T-helper 17 cell (primary cell): Measurements from ENCODE around the gene EXOC3L2. TPM values are rescaled to one million over a fixed set of nuclear protein-coding genes. Genes with fewer than 3 reads are reported as not detected.

Experiments
- ATAC-seq: fragments of 150-1000 bp; cut with Tn5 transposase; 2 replicates; pipeline ENCODE4 v1.10.0; 2021; ENCODE audit warnings: mild to moderate bottlenecking, moderate library complexity
- DNase-seq, 3 donors: peaks; one replicate each; pipeline versions ENCODE4 v3.0.0 to v3.0.0-alpha.2; 2020 to 2021
- H3K9me3 ChIP-seq: one replicate; pipeline ENCODE4 v1.7.0; 2013; ENCODE audit warnings: low read length, mild to moderate bottlenecking; ENCODE audit not compliant: control insufficient read depth, poor library complexity, severe bottlenecking
- H3K27ac Mint-ChIP-seq: one replicate; pipeline ENCODE4 v1.8.0; 2022; ENCODE audit warnings: mild to moderate bottlenecking, moderate library complexity, mixed read lengths
- H3K27me3 Mint-ChIP-seq: one replicate; pipeline ENCODE4 v1.8.0; 2022; ENCODE audit warnings: mixed read lengths
- H3K36me3 Mint-ChIP-seq: one replicate; pipeline ENCODE4 v1.8.0; 2022; ENCODE audit warnings: low read depth, mixed read lengths
- H3K4me1 Mint-ChIP-seq: one replicate; pipeline ENCODE4 v1.8.0; 2022; ENCODE audit warnings: mild to moderate bottlenecking, mixed read lengths
- H3K4me3 Mint-ChIP-seq: one replicate; pipeline ENCODE4 v1.8.0; 2022; ENCODE audit warnings: mild to moderate bottlenecking, moderate library complexity, mixed read lengths
- total RNA-seq, 4 donors: library from RNA in 2 of 4; stranded (reverse) in 2 of 4; gene quantifications; one replicate each; pipeline ENCODE4 v1.2.3 and lab custom pipeline; 2022 to 2026

Gene EXOC3L2
- total RNA-seq, 2 donors from 2014 or later, result 1.1 TPM; not detected in 1

DNA sequence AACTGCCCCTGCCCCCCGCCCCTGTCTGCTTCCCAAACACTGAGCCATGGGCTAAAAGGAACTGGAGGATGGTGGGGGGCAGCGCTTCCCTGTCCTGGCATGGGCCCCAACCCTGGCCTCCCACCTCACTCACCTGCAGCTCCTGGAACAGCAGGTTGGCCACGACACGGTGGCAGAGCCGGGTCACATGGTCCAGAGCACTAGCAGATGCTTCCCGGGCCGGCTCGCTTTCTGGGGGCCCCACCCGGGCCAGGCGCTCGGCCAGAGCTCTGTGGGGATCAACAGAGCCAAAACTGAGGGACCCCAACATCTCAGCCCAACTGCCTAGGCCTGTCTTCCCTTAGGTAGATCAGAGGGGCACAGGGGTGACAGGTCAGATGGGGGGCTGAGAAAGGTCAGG is 20.6 kb downstream of the EXOC3L2 start:
- H3K9me3 ChIP-seq, result no peaks in the 10 kb centered on the region
- no peak for ATAC-seq
- no peak for DNase-seq
- Mint-ChIP-seq H3K27me3 (peaks cover 43% of the 10 kb centered on the region), H3K4me1 (peaks cover 3% of the 10 kb centered on the region), H3K4me3 (no peak overlapping the region), H3K27ac (no peak overlapping the region), H3K36me3 (peaks cover 3% of the 10 kb centered on the region)

DNA sequence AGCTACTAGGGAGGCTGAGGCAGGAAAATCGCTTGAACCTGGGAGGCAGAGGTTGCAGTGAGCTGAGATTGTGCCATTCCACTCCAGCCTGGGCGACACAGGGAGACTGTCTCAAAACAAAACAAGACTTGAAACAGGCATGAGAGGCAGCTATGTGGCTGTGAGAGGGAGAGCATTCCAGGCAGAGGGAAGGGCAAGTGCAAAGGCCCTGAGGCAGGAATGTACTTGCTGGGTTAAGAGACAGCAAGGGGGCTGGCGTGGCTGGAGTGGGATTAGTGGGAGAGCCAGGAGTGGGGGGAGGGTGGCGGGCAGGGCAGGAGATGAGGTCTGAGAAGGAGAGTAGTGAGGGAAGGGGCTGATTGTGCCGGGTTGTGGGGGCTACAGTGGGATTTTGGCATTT is 21.3 kb downstream of the EXOC3L2 start:
- DNase-seq (no peak), ATAC-seq (no peak)
- Mint-ChIP-seq H3K27ac (no peak overlapping the region), H3K4me3 (no peak overlapping the region), H3K27me3 (peaks cover 45% of the 10 kb centered on the region), H3K36me3 (peaks cover 3% of the 10 kb centered on the region), H3K4me1 (peaks cover 3% of the 10 kb centered on the region)
- no peaks in the 10 kb centered on the region for H3K9me3 ChIP-seq

DNA sequence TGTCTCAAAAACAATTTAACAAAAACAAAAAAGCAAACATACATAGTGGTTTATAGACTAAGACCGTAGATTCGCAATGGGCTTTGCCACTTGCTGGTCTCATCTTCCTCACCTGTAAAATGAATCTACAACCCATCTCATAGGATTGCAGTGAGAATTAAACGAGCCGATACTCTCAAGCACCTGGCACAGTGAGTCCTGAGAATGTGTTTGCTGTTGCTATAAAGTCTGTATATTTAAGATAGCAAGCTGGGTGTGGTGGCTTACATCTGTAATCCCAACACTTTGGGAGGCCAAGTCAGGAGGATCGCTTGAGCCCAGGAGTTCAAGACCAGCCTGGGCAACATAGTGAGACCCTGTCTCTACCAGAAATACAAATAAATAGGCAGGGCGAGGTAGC is 22.5 kb downstream of the EXOC3L2 start:
- Mint-ChIP-seq H3K36me3 (peaks cover 4% of the 10 kb centered on the region), H3K27me3 (peaks cover 47% of the 10 kb centered on the region), H3K4me3 (no peak overlapping the region), H3K4me1 (peaks cover 3% of the 10 kb centered on the region), H3K27ac (no peak overlapping the region)
- no peaks in the 10 kb centered on the region for H3K9me3 ChIP-seq
- DNase-seq (no peak), ATAC-seq (no peak)

DNA sequence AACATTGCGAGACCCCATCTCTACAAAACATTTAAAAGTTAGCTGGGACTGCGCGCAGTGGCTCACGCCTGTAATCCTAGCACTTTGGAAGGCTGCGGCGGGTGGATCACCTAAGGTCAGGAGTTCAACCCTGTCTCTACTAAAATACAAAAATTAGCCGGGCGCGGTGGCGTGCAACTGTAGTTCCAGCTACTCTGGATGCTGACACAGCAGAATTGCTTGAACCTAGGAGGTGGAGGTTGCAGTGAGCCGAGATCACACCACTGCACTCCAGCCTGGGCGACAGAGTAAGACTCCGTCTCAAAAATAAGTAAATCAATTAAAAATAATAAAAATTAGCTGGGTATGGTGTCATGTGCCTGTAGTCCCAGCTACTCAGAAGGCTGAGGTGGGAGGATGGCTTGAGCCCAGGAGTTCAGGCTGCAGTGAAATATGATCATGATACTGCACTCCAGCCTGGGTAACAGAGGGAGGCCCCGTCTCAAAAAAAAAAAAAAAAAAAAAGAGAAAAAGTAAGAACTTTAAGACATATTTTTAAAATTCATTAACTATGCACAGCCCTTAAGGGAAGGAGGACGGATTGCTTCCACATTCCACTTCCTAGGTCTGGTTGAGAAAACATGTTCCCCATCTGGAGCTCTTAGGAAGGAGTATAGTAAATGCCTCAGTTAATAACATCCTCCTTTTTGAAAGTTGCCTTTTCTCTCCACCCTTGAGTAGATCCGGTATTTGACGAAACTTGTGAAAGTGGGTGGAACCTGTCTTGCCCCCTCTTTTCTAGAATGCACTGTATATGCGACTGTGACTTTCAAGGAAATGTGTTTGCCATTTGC is 26.1 kb downstream of the EXOC3L2 start:
- peaks cover 4% of the 10 kb centered on the region for H3K36me3 Mint-ChIP-seq
- H3K27me3 Mint-ChIP-seq, result peaks cover 68% of the 10 kb centered on the region
- H3K9me3 ChIP-seq, result no peaks in the 10 kb centered on the region
- no peak overlapping the region for H3K4me3 Mint-ChIP-seq
- no peak for DNase-seq
- no peak for ATAC-seq
- peaks cover 7% of the 10 kb centered on the region for H3K4me1 Mint-ChIP-seq
- H3K27ac Mint-ChIP-seq, result no peak overlapping the region

DNA sequence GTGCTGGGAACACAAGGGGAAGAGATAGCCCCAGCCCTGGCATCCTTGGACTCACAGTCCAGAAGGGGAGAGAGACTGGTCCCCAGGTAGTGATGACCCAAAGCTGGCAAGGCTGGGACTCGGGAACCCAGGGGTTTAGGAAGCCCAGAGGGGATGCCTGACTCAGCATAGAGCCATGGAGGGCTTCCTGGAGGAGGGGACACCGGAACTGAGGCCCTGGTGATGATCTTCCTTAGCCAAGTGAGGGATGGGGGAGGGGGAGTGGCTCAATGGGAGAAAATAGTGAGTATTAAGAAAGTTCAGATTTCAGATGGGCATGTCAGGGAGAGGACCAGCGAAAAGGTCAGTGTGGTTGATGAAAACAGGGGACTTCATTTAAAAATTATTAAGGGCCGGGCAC is 26.8 kb downstream of the EXOC3L2 start:
- peaks cover 8% of the 10 kb centered on the region for H3K4me1 Mint-ChIP-seq
- no peak for DNase-seq
- no peak overlapping the region for H3K27ac Mint-ChIP-seq
- peaks cover 66% of the 10 kb centered on the region for H3K27me3 Mint-ChIP-seq
- no peaks in the 10 kb centered on the region for H3K9me3 ChIP-seq
- ATAC-seq, result no peak
- peaks cover 5% of the 10 kb centered on the region for H3K36me3 Mint-ChIP-seq
- no peak overlapping the region for H3K4me3 Mint-ChIP-seq

DNA sequence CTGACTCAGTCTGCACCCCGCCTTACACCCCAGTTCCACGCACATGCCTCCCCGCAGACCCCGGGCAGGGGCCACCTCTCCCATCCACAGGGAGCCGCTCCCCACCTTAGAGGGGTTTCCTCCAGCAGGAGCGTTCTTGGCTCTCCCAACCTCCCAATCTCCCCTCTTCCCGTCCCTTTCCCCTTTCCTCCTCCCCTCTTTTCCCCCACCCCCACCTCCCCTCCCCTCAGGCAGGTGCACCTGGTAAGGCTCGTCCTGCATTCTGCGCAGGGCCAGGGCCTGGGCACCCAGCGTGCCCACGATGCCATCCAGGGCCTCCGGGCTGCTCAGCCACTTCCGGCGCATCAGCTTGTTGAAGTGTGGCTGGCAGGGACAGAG is 27.3 kb downstream of the EXOC3L2 start:
- H3K4me3 Mint-ChIP-seq, result no peak overlapping the region
- ATAC-seq (no peak), DNase-seq (no peak)
- H3K27me3 Mint-ChIP-seq, result peaks cover 64% of the 10 kb centered on the region
- H3K27ac Mint-ChIP-seq, result no peak overlapping the region
- peaks cover 6% of the 10 kb centered on the region for H3K36me3 Mint-ChIP-seq
- H3K9me3 ChIP-seq, result no peaks in the 10 kb centered on the region
- H3K4me1 Mint-ChIP-seq, result peaks cover 10% of the 10 kb centered on the region

DNA sequence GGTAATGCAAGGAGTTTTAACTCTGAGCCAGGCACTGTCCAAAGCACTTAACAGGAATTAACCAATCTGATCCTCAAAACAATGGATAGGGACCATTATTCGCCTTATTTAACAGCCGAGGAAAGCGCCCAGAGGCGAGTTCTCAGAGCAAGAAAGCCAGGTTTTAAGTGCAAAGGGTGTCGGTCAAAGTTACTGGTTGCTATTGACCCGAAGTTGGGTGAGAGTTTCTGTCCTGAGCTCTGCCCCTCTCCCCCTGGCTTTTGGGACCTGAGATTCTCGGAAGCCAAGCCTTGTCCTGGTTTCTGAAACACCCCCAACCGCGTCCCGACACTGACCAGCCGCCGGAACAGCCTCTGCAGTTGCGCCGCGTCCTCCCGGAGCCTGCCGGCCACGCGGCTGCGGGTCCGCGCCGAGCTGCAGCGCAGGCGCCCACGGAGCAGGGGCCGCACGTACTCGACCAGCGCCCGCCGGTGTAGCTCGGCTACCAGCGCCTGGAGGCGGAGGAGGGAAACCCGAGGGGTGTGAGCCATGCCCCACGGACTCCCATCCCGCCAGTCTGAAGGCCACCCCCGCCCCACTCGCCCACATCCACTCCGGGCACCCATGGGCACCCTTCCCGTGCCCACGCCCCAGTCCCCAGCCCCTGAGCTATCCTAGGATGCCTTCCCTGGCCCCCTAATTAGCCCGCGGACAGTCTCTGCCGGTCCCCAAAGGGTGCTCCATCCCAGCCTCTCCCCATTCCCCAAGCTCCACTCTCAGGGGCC is 27.8 kb downstream of the EXOC3L2 start:
- no peak overlapping the region for H3K27ac Mint-ChIP-seq

DNA sequence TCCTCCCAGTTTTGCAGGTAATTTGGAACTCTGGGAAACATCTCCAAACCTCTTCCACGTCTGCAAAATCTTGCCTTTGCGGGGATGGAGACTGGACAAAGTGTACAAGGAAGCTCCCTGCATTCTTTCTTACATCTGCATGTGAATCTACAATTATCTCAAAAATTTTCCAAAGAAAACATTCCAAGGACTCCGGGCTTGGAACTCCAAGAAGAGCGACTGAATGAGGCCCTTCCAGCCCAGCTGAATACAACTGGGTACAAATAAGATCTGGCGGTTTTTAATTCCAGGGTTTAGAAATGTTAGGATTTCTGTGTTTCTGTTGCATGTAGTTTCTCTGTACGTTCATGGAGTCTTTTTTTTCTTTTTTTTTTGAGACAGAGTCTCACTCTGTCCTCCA is 28.5 kb downstream of the EXOC3L2 start:
- no peak overlapping the region for H3K27ac Mint-ChIP-seq
- peaks cover 10% of the 10 kb centered on the region for H3K4me1 Mint-ChIP-seq
- no peak overlapping the region for H3K4me3 Mint-ChIP-seq
- no peaks in the 10 kb centered on the region for H3K9me3 ChIP-seq
- ATAC-seq (no peak), DNase-seq (no peak)
- peaks cover 51% of the 10 kb centered on the region for H3K27me3 Mint-ChIP-seq
- H3K36me3 Mint-ChIP-seq, result peaks cover 4% of the 10 kb centered on the region

More for the DNA sequence above, 27.8 kb downstream of the EXOC3L2 start:
- Mint-ChIP-seq H3K27me3 (peaks cover 58% of the 10 kb centered on the region), H3K4me1 (peaks cover 10% of the 10 kb centered on the region), H3K36me3 (peaks cover 4% of the 10 kb centered on the region), H3K4me3 (no peak overlapping the region)
- no peaks in the 10 kb centered on the region for H3K9me3 ChIP-seq
- DNase-seq (no peak), ATAC-seq (no peak)

DNA sequence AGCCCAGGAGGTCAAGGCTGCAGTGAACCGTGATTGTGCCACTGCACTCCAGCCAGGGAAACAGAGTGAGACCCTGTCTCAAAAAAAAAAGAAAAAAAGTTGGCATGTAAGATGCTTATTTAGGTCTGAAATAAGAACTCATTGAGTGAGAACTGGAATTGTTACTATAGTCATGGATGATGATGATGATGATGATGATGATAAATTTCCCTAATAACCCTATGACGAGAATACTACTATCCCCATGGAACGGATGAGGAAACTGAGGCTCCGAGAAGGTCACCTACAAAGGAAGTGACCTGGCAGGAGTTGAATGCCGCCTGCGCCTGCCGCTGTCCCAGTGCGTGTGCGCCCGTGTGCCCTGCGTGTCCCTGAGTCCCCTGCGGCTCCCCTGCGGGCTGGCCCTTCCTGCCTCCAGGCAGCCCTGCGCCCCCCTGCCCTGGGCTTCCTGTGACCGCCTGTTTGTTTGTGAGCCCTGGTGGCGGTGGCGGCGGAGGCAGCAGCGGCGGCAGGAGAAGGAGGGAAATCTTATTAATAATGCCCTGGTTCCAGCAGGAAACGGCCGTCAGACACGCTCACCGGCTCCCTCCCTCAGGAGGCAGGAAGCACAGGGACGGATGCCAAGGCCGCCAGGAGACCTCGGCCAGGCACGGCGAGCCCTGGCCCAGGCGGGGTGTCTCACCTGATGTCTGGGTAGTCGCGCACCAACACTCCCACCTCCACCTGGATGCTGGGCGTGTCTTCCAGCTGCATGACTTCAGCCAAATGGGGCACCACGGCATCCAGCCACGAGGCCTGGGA is 29.6 kb downstream of the EXOC3L2 start:
- no peaks in the 10 kb centered on the region for H3K9me3 ChIP-seq
- Mint-ChIP-seq H3K36me3 (peaks cover 4% of the 10 kb centered on the region), H3K4me1 (peaks cover 8% of the 10 kb centered on the region), H3K27ac (no peak overlapping the region), H3K4me3 (no peak overlapping the region), H3K27me3 (peaks cover 43% of the 10 kb centered on the region)
- ATAC-seq (no peak), DNase-seq (no peak)

DNA sequence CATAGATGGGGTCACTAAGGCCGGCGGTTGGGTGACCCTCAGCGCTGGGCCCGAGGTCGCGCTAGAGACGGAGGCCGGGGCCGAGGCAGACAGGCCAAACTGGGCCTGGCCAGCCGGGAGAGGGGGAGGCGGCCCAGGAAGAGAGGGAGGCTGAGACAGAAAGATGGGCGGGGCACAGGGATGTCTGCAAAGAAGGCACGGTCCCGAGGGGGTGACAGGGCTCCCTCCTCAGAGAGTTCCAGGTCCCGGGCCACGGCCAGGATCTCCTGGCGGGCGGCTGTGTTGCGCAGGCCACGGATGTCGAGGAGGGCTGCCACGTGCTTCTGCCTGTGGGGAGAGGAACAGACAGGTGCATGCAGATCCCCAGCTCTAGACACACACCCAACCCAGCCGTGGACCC is 32.2 kb downstream of the EXOC3L2 start:
- DNase-seq (no peak), ATAC-seq (no peak)
- Mint-ChIP-seq H3K4me3 (no peak overlapping the region), H3K27ac (no peak overlapping the region), H3K27me3 (peaks cover 27% of the 10 kb centered on the region), H3K36me3 (peaks cover 2% of the 10 kb centered on the region), H3K4me1 (peaks cover 7% of the 10 kb centered on the region)
- no peaks in the 10 kb centered on the region for H3K9me3 ChIP-seq

DNA sequence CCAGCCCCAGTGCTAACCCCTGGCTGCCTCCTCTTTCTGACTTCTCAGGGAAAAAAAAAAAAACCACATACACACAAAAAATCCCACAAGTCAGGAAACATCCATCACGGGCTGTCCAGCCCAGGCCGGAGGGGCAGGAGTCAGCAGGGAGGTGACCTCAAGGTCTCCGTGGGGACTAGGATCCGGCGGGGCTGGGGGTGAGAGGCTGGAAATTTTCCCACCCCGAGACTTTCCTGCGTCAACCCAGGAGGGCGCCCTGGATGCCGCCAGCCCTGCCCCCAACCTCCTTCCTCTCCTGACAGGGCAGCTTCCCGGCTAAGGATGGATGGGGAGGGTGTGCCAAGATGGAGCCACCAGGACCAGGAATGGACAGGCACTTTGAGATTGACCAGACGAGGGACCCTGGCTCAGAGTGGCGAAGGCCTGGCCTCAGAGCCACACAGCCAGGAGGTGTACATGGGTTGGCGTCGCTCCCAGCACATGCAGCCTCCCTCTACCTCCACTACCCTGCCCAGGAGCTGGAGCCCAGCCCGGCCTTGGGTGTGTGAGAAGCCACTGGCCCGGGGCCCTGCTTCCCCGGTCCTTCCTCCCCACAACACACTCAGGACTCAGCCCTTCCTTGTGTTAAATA is 33.3 kb downstream of the EXOC3L2 start:
- no peak for ATAC-seq
- H3K27ac Mint-ChIP-seq, result no peak overlapping the region
- H3K36me3 Mint-ChIP-seq, result peaks cover 2% of the 10 kb centered on the region
- H3K27me3 Mint-ChIP-seq, result peaks cover 23% of the 10 kb centered on the region
- no peak for DNase-seq
- peaks cover 7% of the 10 kb centered on the region for H3K4me1 Mint-ChIP-seq
- no peak overlapping the region for H3K4me3 Mint-ChIP-seq
- H3K9me3 ChIP-seq, result no peaks in the 10 kb centered on the region

DNA sequence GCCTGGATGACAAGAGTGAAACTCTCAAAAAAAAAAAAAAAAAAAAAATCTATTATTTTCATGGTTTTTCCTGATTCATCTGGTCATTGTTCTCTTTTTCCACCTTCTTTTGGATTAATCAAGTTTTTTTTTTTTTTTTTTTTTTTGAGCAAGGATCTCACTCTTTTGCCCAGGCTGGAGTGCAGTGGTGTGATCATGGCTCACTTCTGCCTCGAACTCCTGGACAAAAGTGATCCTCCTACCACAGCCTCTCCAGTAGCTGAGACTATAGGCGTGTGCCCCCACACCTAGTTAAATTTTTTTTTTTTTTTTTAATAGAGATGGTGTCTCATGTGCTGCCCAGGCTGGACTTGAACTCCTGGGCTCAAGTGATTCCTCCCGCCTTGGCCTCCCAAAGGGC is 38.9 kb downstream of the EXOC3L2 start:
- ATAC-seq, result no peak
- H3K27ac Mint-ChIP-seq, result no peak overlapping the region
- H3K36me3 Mint-ChIP-seq, result peaks cover 2% of the 10 kb centered on the region
- H3K4me1 Mint-ChIP-seq, result no peaks in the 10 kb centered on the region
- DNase-seq, result no peak
- no peaks in the 10 kb centered on the region for H3K9me3 ChIP-seq
- no peak overlapping the region for H3K4me3 Mint-ChIP-seq
- no peaks in the 10 kb centered on the region for H3K27me3 Mint-ChIP-seq

DNA sequence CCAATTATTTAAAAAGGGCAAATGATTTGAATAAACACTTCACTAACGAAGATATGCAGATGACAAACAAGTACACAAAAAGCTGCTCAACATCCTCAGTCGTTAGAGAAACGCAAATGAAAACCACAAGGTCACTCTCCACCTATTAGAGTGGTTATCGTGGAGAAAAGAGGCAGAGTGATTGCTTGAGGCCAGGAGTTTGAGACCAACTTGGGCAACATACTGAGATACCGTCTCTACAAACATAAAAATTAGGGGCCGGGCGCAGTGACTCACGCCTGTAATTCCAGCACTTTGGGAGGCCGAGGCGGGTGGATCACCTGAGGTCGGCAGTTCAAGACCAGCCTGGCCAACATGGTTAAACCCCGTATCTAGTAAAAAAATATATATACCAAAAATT is 39.4 kb downstream of the EXOC3L2 start:
- peaks cover 2% of the 10 kb centered on the region for H3K36me3 Mint-ChIP-seq

More for the DNA sequence above, 39.4 kb downstream of the EXOC3L2 start:
- no peak for DNase-seq
- Mint-ChIP-seq H3K4me1 (no peaks in the 10 kb centered on the region), H3K4me3 (no peak overlapping the region), H3K27ac (no peak overlapping the region), H3K27me3 (no peaks in the 10 kb centered on the region)
- ATAC-seq, result no peak
- H3K9me3 ChIP-seq, result no peaks in the 10 kb centered on the region
